Endothelial cell of umbilical vein (primary cell): Measurements from ENCODE around the gene MAP2K5. TPM values are rescaled to one million over a fixed set of nuclear protein-coding genes. Genes with fewer than 3 reads are reported as not detected.

ENCODE experiments used
- BruUV-seq: library from RNA; stranded (reverse); fragments of 400-500 nt; replicated peaks from 2 replicates; lab custom pipeline; 2021; lab: Mats Ljungman, UMichigan
- CTCF ChIA-PET: fragments of 300-600, 350-600 bp; sonication (Branson Sonifier 250); formaldehyde crosslinking; loops from one replicate; lab custom pipeline; 2021; ENCODE audit warnings: antibody characterized with exemption, inconsistent platforms; lab: Charles Lee
- POLR2A ChIA-PET: fragments of 300-600, 350-600 bp; sonication (Branson Sonifier 250); formaldehyde crosslinking; loops from one replicate; lab custom pipeline; 2021; ENCODE audit warnings: antibody characterized with exemption, inconsistent platforms; lab: Charles Lee
- DNase-seq: peaks from one replicate; pipeline ENCODE4 v3.0.0-alpha.2; 2011; ENCODE audit warnings: low read depth, low spot score
- FAIRE-seq: peaks from 2 replicates; lab custom pipeline; 2011; peaks lifted over from hg19 to GRCh38; lab: Jason Lieb, UNC
- H2AFZ ChIP-seq: 2 replicates; pipeline ENCODE4 v1.6.0; 2012; ENCODE audit warnings: low read depth, low read length, control low read depth, inconsistent platforms
- H3K27ac ChIP-seq: 2 replicates; pipeline ENCODE4 v1.5.1; 2011; ENCODE audit warnings: low read depth, mild to moderate bottlenecking, control low read depth, low read length, moderate library complexity; ENCODE audit not compliant: insufficient read depth
- H3K27me3 ChIP-seq, 2 experiments: 2 replicates each; pipeline versions ENCODE4 v1.6.0 to v1.6.1; 2011; ENCODE audit warnings: low read length in 2 of 2, mixed read lengths in 1 of 2; ENCODE audit not compliant: control insufficient read depth in 2 of 2, insufficient read depth in 2 of 2
- H3K36me3 ChIP-seq, 2 experiments: 2 replicates in 1 of 2; 3 replicates in 1 of 2; pipeline ENCODE4 v1.5.1; 2011; ENCODE audit warnings: low read length in 2 of 2, mild to moderate bottlenecking in 1 of 2, moderate library complexity in 1 of 2; ENCODE audit not compliant: control insufficient read depth in 2 of 2, insufficient read depth in 2 of 2; ENCODE audit errors: extremely low read depth in 1 of 2
- H3K4me1 ChIP-seq: 3 replicates; pipeline ENCODE4 v1.5.1; 2011; ENCODE audit warnings: mild to moderate bottlenecking, low read length; ENCODE audit not compliant: control insufficient read depth, insufficient read depth; ENCODE audit errors: extremely low read depth
- H3K4me2 ChIP-seq: 2 replicates; pipeline ENCODE4 v1.6.1; 2011; ENCODE audit warnings: low read length, control low read depth, mixed read lengths; ENCODE audit not compliant: insufficient read depth
- H3K4me3 ChIP-seq, 3 experiments: fragments of 200-600 bp in 1 of 3; sonication (generic), shearing (Covaris generic) in 1 of 3; replicated peaks in 1 of 3; 2 replicates each; pipeline ENCODE4 v1.5.1; 2011 to 2016; ENCODE audit warnings: control low read depth in 3 of 3, low read length in 3 of 3, mild to moderate bottlenecking in 2 of 3, inconsistent platforms in 1 of 3, low read depth in 1 of 3, moderate library complexity in 1 of 3; ENCODE audit not compliant: insufficient read depth in 1 of 3
- H3K79me2 ChIP-seq: 2 replicates; pipeline ENCODE4 v1.6.0; 2012; ENCODE audit warnings: low read length, inconsistent platforms; ENCODE audit not compliant: control insufficient read depth, insufficient read depth
- H3K9ac ChIP-seq: replicated peaks from 2 replicates; pipeline ENCODE3; 2011; ENCODE audit warnings: low read length, control low read depth; ENCODE audit not compliant: insufficient read depth; ENCODE audit errors: extremely low read depth
- H3K9me1 ChIP-seq: replicated peaks from 3 replicates; pipeline ENCODE4 v1.6.0; 2011; ENCODE audit warnings: mild to moderate bottlenecking, low read length; ENCODE audit not compliant: control insufficient read depth, insufficient read depth; ENCODE audit errors: extremely low read depth
- H3K9me3 ChIP-seq: replicated peaks from 2 replicates; pipeline ENCODE4 v1.5.1; 2012; ENCODE audit warnings: low read length, inconsistent platforms; ENCODE audit not compliant: control insufficient read depth, insufficient read depth
- H4K20me1 ChIP-seq: replicated peaks from 2 replicates; pipeline ENCODE3; 2011; ENCODE audit warnings: mild to moderate bottlenecking, low read length; ENCODE audit not compliant: control insufficient read depth, insufficient read depth; ENCODE audit errors: extremely low read depth
- EZH2 ChIP-seq: IDR thresholded peaks from 2 replicates; pipeline ENCODE4 v1.6.1; 2012; ENCODE audit warnings: borderline replicate concordance, low read depth, mild to moderate bottlenecking, moderate library complexity, low read length, inconsistent platforms; ENCODE audit not compliant: severe bottlenecking
- JUN ChIP-seq: IDR thresholded peaks from 2 replicates; pipeline ENCODE4 v1.6.1; 2011; ENCODE audit warnings: borderline replicate concordance, low read depth; ENCODE audit not compliant: insufficient read length, insufficient read depth
- dilution Hi-C: fragments of 300-500 bp; cut with MboI; formaldehyde crosslinking; loops from one replicate; pipeline ENCODE4 v1.15.0; 2019; ENCODE audit warnings: low sequenced_read_pairs; ENCODE audit not compliant: extremely low pct_ligation_motif_present
- intact Hi-C: fragments of 100-400 bp; cut with micrococcal nuclease; formaldehyde crosslinking; loops from one replicate; pipeline ENCODE4 v1.10.0; 2022
- polyA plus RNA-seq, 4 experiments: library from polyadenylated mRNA; depleted of rRNA in 3 of 4; stranded (reverse) in 3 of 4; unstranded in 1 of 4; fragments of >200 nt; gene quantifications; 2 replicates each; pipeline versions ENCODE4 v1.2.1 to v1.2.3, GENCODE V29; 2011 to 2012; ENCODE audit warnings: missing spikeins in 1 of 4
- total RNA-seq: library from RNA; stranded (reverse); gene quantifications from 2 replicates; pipeline ENCODE4 v1.2.3, GENCODE V29; 2021
- TF ChIP-seq, protein P1 (sequence below), 2 donors: IDR thresholded peaks; 1 replicate in 1 of 2; 2 replicates in 1 of 2; pipeline ENCODE4 v1.5.1; 2011; ENCODE audit warnings: low read length in 2 of 2, mild to moderate bottlenecking in 2 of 2, moderate library complexity in 2 of 2, control low read depth in 1 of 2, inconsistent platforms in 1 of 2, low read depth in 1 of 2; ENCODE audit not compliant: insufficient read depth in 1 of 2; ENCODE audit errors: extremely low read depth in 1 of 2

Gene MAP2K5
- total and polyA plus RNA-seq, 2 donors (not counting 3 experiments of a cell fraction or from before 2014, with no cell fraction given): 4.9 to 24.7 TPM

DNA sequence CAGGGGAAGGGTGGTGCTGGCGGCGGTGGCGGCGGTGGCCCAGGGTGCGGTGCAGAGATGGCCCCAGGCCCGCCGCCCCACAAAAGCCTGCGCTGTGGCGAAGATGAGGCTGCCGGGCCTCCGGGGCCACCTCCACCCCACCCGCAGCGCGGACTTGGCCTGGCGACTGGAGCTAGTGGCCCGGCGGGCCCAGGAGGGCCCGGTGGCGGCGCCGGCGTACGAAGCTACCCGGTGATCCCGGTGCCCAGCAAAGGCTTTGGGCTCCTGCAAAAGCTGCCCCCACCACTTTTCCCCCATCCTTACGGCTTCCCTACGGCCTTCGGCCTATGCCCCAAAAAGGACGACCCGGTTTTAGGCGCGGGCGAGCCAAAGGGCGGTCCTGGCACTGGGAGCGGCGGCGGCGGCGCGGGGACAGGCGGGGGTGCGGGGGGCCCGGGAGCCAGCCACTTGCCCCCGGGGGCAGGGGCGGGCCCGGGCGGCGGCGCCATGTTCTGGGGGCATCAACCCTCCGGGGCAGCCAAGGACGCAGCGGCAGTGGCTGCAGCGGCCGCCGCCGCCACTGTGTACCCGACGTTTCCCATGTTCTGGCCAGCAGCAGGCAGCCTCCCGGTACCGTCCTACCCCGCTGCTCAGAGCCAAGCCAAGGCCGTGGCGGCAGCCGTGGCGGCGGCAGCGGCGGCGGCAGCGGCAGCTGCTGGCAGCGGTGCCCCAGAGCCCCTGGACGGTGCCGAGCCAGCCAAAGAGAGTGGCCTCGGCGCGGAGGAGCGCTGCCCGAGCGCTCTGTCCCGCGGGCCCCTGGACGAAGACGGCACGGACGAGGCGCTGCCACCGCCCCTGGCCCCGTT lies 284.4 kb downstream of the MAP2K5 start:
- Histone ChIP-seq H3K27ac (no peak overlapping the region), H3K27me3 (peaks cover 78 to 96% of the 10 kb centered on the region in 2 experiments), H3K4me1 (peaks cover 2% of the 10 kb centered on the region), H3K36me3 (no peaks in the 10 kb centered on the region), H3K4me2 (no peak overlapping the region), H3K9me3 (no peaks in the 10 kb centered on the region), H3K4me3 (no peak overlapping the region), H4K20me1 (no peaks in the 10 kb centered on the region), H3K9me1 (no peaks in the 10 kb centered on the region), H2AFZ (no peak overlapping the region), H3K9ac (no peak overlapping the region), H3K79me2 (no peaks in the 10 kb centered on the region)
- no peak for DNase-seq
- POLR2A ChIA-PET: no interaction called here
- TF ChIP-seq JUN (no peak), EZH2 (peak; percentile 34)
- TF ChIP-seq, protein P1, sequence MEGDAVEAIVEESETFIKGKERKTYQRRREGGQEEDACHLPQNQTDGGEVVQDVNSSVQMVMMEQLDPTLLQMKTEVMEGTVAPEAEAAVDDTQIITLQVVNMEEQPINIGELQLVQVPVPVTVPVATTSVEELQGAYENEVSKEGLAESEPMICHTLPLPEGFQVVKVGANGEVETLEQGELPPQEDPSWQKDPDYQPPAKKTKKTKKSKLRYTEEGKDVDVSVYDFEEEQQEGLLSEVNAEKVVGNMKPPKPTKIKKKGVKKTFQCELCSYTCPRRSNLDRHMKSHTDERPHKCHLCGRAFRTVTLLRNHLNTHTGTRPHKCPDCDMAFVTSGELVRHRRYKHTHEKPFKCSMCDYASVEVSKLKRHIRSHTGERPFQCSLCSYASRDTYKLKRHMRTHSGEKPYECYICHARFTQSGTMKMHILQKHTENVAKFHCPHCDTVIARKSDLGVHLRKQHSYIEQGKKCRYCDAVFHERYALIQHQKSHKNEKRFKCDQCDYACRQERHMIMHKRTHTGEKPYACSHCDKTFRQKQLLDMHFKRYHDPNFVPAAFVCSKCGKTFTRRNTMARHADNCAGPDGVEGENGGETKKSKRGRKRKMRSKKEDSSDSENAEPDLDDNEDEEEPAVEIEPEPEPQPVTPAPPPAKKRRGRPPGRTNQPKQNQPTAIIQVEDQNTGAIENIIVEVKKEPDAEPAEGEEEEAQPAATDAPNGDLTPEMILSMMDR (IDR thresholded peaks at IDR 0.05; ENCODE audit: extremely low read depth in 1 of 2, insufficient read depth in 1 of 2, low read depth in 1 of 2, low read length in 2 of 2): no peak
- no TSS peak for BruUV-seq
- CTCF ChIA-PET: interaction anchor here (0.7 kb wide), 1 partner anchor 19 kb away, joined by 3 read pairs; no protein-coding TSS in a partner anchor
- dilution Hi-C loops: no loop called here
- intact Hi-C loops: no loop called here
- FAIRE-seq: no peak
